Neutrophil (primary cell): ENCODE measurements around the gene ALLC.

Experiments used
- H3K27ac ChIP-seq: fragments of 200-600 bp; sonication (generic); 2 replicates; pipeline ENCODE4 v1.5.1; 2016; ENCODE audit warnings: mild to moderate bottlenecking, moderate library complexity
- H3K27me3 ChIP-seq: fragments of 200-600 bp; sonication (generic); 2 replicates; pipeline ENCODE4 v1.6.0; 2016; ENCODE audit warnings: mild to moderate bottlenecking
- H3K36me3 ChIP-seq: fragments of 200-600 bp; sonication (generic); 2 replicates; pipeline ENCODE4 v1.5.1; 2017
- H3K4me1 ChIP-seq, 2 experiments: fragments of 200-600 bp in 1 of 2; sonication (generic) in 1 of 2; 1 replicate in 1 of 2; 2 replicates in 1 of 2; pipeline versions ENCODE4 v1.5.1 to v1.6.1; 2013 to 2016; ENCODE audit warnings: low read depth in 1 of 2, low read length in 1 of 2, mild to moderate bottlenecking in 1 of 2, moderate library complexity in 1 of 2; ENCODE audit not compliant: control insufficient read depth in 1 of 2, insufficient read depth in 1 of 2
- H3K4me3 ChIP-seq, 2 experiments: fragments of 200-600 bp in 1 of 2; sonication (generic) in 1 of 2; 1 replicate in 1 of 2; 2 replicates in 1 of 2; pipeline ENCODE4 v1.5.1; 2013 to 2016; ENCODE audit warnings: low read depth in 1 of 2, low read length in 1 of 2, mild to moderate bottlenecking in 1 of 2, moderate library complexity in 1 of 2
- H3K9me3 ChIP-seq: fragments of 200-600 bp; sonication (generic); 2 replicates; pipeline ENCODE4 v1.5.1; 2016
- CTCF ChIP-seq: fragments of 200-600 bp; sonication (generic); IDR thresholded peaks from 2 replicates; pipeline ENCODE4 v1.5.1; 2016; ENCODE audit warnings: antibody characterized with exemption

Gene ALLC

GRCh38 chr2:3708576-3708975, 50.6 kb downstream of the ALLC start:
- Histone ChIP-seq H3K4me3 (no peak overlapping the region), H3K36me3 (no peaks in the 10 kb centered on the region), H3K4me1 (no peaks in the 10 kb centered on the region), H3K27me3 (peaks cover 43% of the 10 kb centered on the region), H3K9me3 (no peaks in the 10 kb centered on the region), H3K27ac (no peak overlapping the region)
- no peak for TF ChIP-seq CTCF

DNA sequence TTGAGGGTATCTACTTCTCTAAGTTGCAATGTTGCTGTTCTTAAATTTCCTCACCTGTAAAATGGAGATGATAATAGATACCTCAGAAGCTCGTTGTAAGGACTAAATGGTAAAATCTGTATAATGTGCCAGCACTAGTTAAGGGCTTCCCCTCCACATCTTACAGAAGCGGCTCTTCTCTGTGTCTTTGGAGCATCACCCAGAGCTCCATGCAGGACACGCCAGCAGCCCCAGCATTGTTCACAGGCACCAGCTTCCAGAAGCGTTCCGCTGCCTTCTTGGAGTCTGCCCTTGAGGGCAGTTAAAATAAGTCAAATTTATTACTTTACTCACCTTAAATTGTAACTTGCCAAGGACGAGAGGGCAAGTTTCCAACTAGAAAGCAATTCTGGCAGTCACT, 51.2 kb downstream of the ALLC start:
- H3K36me3 ChIP-seq: no peaks in the 10 kb centered on the region
- no peaks in the 10 kb centered on the region for H3K9me3 ChIP-seq
- H3K4me1 ChIP-seq: no peaks in the 10 kb centered on the region
- H3K27me3 ChIP-seq: peaks cover 36% of the 10 kb centered on the region
- H3K27ac ChIP-seq: no peak overlapping the region
- no peak overlapping the region for H3K4me3 ChIP-seq
- TF ChIP-seq CTCF: no peak

- no peak for TF ChIP-seq CTCF
- H3K4me1 ChIP-seq: no peaks in the 10 kb centered on the region
- H3K36me3 ChIP-seq: no peaks in the 10 kb centered on the region
- H3K27ac ChIP-seq: no peak overlapping the region
- no peaks in the 10 kb centered on the region for H3K9me3 ChIP-seq
- H3K27me3 ChIP-seq: peaks cover 7% of the 10 kb centered on the region
- no peak overlapping the region for H3K4me3 ChIP-seq
Observed at GRCh38 chr2:3712424-3712823, 54.4 kb downstream of the ALLC start.

DNA sequence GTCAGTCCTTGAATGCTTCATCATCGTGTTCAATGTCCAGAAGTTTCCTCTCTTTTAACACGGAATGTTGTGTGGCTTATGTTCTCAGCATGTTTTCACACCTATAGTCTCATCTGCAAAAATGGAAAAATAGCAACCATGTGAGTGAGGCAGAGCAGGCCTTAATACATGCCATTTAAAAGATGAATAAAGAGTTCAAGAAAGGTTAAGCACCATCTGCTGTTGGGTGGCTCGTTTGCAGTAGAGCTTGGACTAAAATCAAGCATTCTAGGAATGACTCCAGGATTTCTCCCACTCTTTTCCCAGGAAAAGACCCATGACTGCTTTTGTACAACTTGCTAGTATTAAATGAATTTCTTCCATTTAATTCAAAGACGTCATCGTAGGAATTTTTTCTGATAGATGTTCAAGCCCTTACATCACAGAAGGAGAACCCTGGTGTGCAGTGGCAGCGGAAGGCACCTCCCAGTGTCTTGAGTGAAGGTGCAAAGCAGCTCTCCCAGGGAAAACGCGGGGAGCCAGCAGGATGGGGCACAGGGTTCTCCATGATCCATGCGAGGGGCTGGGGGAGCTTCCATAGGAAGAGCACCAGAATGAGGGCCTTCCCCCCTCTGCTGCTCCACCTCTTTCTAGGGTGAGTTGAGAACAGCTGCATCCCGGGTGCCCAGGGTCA, 55.0 kb downstream of the ALLC start:
- Histone ChIP-seq H3K9me3 (no peaks in the 10 kb centered on the region), H3K4me3 (no peak overlapping the region), H3K27ac (no peak overlapping the region), H3K4me1 (no peaks in the 10 kb centered on the region), H3K36me3 (no peaks in the 10 kb centered on the region), H3K27me3 (peaks cover 6% of the 10 kb centered on the region)
- TF ChIP-seq CTCF: no peak

DNA sequence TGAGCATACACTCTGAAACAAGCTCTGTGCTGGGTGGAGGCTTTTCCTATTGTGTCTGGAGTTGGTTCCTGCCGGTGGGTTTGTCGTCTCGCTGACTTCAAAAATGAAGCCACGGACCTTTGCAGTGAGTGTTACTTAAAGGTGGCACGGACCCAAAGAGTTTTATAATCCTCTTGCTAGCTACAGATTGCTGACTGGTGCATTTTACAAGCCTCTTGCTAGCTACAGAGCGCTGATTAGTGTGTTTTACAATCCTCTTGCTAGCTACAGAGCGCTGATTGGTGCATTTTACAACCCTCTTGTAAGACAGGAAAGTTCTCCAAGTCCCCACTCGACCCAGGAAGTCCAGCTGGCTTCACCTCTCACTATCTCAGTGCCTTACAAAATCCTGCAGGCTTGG, 60.7 kb downstream of the ALLC start:
- Histone ChIP-seq H3K4me3 (no peak overlapping the region), H3K36me3 (no peaks in the 10 kb centered on the region), H3K4me1 (no peaks in the 10 kb centered on the region), H3K27me3 (no peaks in the 10 kb centered on the region), H3K9me3 (no peaks in the 10 kb centered on the region), H3K27ac (no peak overlapping the region)
- no peak for TF ChIP-seq CTCF

DNA sequence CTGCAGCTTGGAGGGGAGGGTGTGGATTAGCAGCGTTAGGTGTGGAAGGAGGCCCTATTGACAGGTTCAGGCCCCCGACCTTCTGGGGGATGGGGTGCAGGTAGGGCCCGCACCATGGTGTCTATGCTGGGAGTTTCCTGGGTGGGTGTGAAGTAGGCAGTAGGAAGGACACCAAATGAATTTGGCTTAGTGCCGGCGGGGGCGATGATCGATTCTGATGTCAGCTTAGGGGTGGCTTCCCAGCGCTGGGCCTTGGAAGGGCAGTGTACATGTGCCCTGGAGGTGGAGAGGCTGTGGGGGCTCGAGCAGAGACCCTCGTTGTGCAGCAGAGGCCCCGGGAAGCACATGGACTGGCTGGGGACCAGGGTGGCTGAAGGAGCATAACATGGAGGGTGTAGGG, 67.0 kb downstream of the ALLC start:
- no peaks in the 10 kb centered on the region for H3K36me3 ChIP-seq
- no peaks in the 10 kb centered on the region for H3K9me3 ChIP-seq
- no peak overlapping the region for H3K27ac ChIP-seq
- no peak for TF ChIP-seq CTCF
- no peaks in the 10 kb centered on the region for H3K4me1 ChIP-seq
- H3K27me3 ChIP-seq: no peaks in the 10 kb centered on the region
- no peak overlapping the region for H3K4me3 ChIP-seq
